Endothelial cell of umbilical vein (primary cell): ENCODE results near the gene ANP32E. TPM values are rescaled to one million over a fixed set of nuclear protein-coding genes. Genes with fewer than 3 reads are reported as not detected.
A peak's percentile ranks its signal among the peaks of the same experiment; 100 is the strongest.

Source experiments
- BruUV-seq: library from RNA; stranded (reverse); fragments of 400-500 nt; replicated peaks from 2 replicates; lab custom pipeline; 2021; lab: Mats Ljungman, UMichigan
- CTCF ChIA-PET: fragments of 300-600, 350-600 bp; sonication (Branson Sonifier 250); formaldehyde crosslinking; loops from one replicate; lab custom pipeline; 2021; ENCODE audit warnings: antibody characterized with exemption, inconsistent platforms; lab: Charles Lee
- POLR2A ChIA-PET: fragments of 300-600, 350-600 bp; sonication (Branson Sonifier 250); formaldehyde crosslinking; loops from one replicate; lab custom pipeline; 2021; ENCODE audit warnings: antibody characterized with exemption, inconsistent platforms; lab: Charles Lee
- DNase-seq: peaks from one replicate; pipeline ENCODE4 v3.0.0-alpha.2; 2011; ENCODE audit warnings: low read depth, low spot score
- FAIRE-seq: peaks from 2 replicates; lab custom pipeline; 2011; peaks lifted over from hg19 to GRCh38; lab: Jason Lieb, UNC
- H2AFZ ChIP-seq: 2 replicates; pipeline ENCODE4 v1.6.0; 2012; ENCODE audit warnings: low read depth, low read length, control low read depth, inconsistent platforms
- H3K27ac ChIP-seq: 2 replicates; pipeline ENCODE4 v1.5.1; 2011; ENCODE audit warnings: low read depth, mild to moderate bottlenecking, control low read depth, low read length, moderate library complexity; ENCODE audit not compliant: insufficient read depth
- H3K27me3 ChIP-seq, 2 experiments: 2 replicates each; pipeline versions ENCODE4 v1.6.0 to v1.6.1; 2011; ENCODE audit warnings: low read length in 2 of 2, mixed read lengths in 1 of 2; ENCODE audit not compliant: control insufficient read depth in 2 of 2, insufficient read depth in 2 of 2
- H3K36me3 ChIP-seq, 2 experiments: 2 replicates in 1 of 2; 3 replicates in 1 of 2; pipeline ENCODE4 v1.5.1; 2011; ENCODE audit warnings: low read length in 2 of 2, mild to moderate bottlenecking in 1 of 2, moderate library complexity in 1 of 2; ENCODE audit not compliant: control insufficient read depth in 2 of 2, insufficient read depth in 2 of 2; ENCODE audit errors: extremely low read depth in 1 of 2
- H3K4me1 ChIP-seq: 3 replicates; pipeline ENCODE4 v1.5.1; 2011; ENCODE audit warnings: mild to moderate bottlenecking, low read length; ENCODE audit not compliant: control insufficient read depth, insufficient read depth; ENCODE audit errors: extremely low read depth
- H3K4me2 ChIP-seq: 2 replicates; pipeline ENCODE4 v1.6.1; 2011; ENCODE audit warnings: low read length, control low read depth, mixed read lengths; ENCODE audit not compliant: insufficient read depth
- H3K4me3 ChIP-seq, 3 experiments: fragments of 200-600 bp in 1 of 3; sonication (generic), shearing (Covaris generic) in 1 of 3; replicated peaks in 1 of 3; 2 replicates each; pipeline ENCODE4 v1.5.1; 2011 to 2016; ENCODE audit warnings: control low read depth in 3 of 3, low read length in 3 of 3, mild to moderate bottlenecking in 2 of 3, inconsistent platforms in 1 of 3, low read depth in 1 of 3, moderate library complexity in 1 of 3; ENCODE audit not compliant: insufficient read depth in 1 of 3
- H3K79me2 ChIP-seq: 2 replicates; pipeline ENCODE4 v1.6.0; 2012; ENCODE audit warnings: low read length, inconsistent platforms; ENCODE audit not compliant: control insufficient read depth, insufficient read depth
- H3K9ac ChIP-seq: replicated peaks from 2 replicates; pipeline ENCODE3; 2011; ENCODE audit warnings: low read length, control low read depth; ENCODE audit not compliant: insufficient read depth; ENCODE audit errors: extremely low read depth
- H3K9me1 ChIP-seq: replicated peaks from 3 replicates; pipeline ENCODE4 v1.6.0; 2011; ENCODE audit warnings: mild to moderate bottlenecking, low read length; ENCODE audit not compliant: control insufficient read depth, insufficient read depth; ENCODE audit errors: extremely low read depth
- H3K9me3 ChIP-seq: replicated peaks from 2 replicates; pipeline ENCODE4 v1.5.1; 2012; ENCODE audit warnings: low read length, inconsistent platforms; ENCODE audit not compliant: control insufficient read depth, insufficient read depth
- H4K20me1 ChIP-seq: replicated peaks from 2 replicates; pipeline ENCODE3; 2011; ENCODE audit warnings: mild to moderate bottlenecking, low read length; ENCODE audit not compliant: control insufficient read depth, insufficient read depth; ENCODE audit errors: extremely low read depth
- CTCF ChIP-seq, 2 donors: IDR thresholded peaks; 1 replicate in 1 of 2; 2 replicates in 1 of 2; pipeline ENCODE4 v1.5.1; 2011; ENCODE audit warnings: low read length in 2 of 2, mild to moderate bottlenecking in 2 of 2, moderate library complexity in 2 of 2, control low read depth in 1 of 2, inconsistent platforms in 1 of 2, low read depth in 1 of 2; ENCODE audit not compliant: insufficient read depth in 1 of 2; ENCODE audit errors: extremely low read depth in 1 of 2
- EZH2 ChIP-seq: IDR thresholded peaks from 2 replicates; pipeline ENCODE4 v1.6.1; 2012; ENCODE audit warnings: borderline replicate concordance, low read depth, mild to moderate bottlenecking, moderate library complexity, low read length, inconsistent platforms; ENCODE audit not compliant: severe bottlenecking
- FOS ChIP-seq: IDR thresholded peaks from 2 replicates; pipeline ENCODE4 v1.6.1; 2011; ENCODE audit warnings: mild to moderate bottlenecking, low read length, moderate library complexity, borderline replicate concordance; ENCODE audit not compliant: insufficient read depth
- JUN ChIP-seq: IDR thresholded peaks from 2 replicates; pipeline ENCODE4 v1.6.1; 2011; ENCODE audit warnings: borderline replicate concordance, low read depth; ENCODE audit not compliant: insufficient read length, insufficient read depth
- POLR2AphosphoS5 ChIP-seq: IDR thresholded peaks from 2 replicates; pipeline ENCODE4 v1.6.1; 2012; ENCODE audit warnings: low read depth, mild to moderate bottlenecking, control low read depth, low read length, moderate library complexity; ENCODE audit not compliant: insufficient read depth
- dilution Hi-C: fragments of 300-500 bp; cut with MboI; formaldehyde crosslinking; loops from one replicate; pipeline ENCODE4 v1.15.0; 2019; ENCODE audit warnings: low sequenced_read_pairs; ENCODE audit not compliant: extremely low pct_ligation_motif_present
- intact Hi-C: fragments of 100-400 bp; cut with micrococcal nuclease; formaldehyde crosslinking; loops from one replicate; pipeline ENCODE4 v1.10.0; 2022
- polyA plus RNA-seq, 4 experiments: library from polyadenylated mRNA; depleted of rRNA in 3 of 4; stranded (reverse) in 3 of 4; unstranded in 1 of 4; fragments of >200 nt; gene quantifications; 2 replicates each; pipeline versions ENCODE4 v1.2.1 to v1.2.3, GENCODE V29; 2011 to 2012; ENCODE audit warnings: missing spikeins in 1 of 4
- small RNA-seq: library from RNA; depleted of rRNA; stranded (forward); fragments of <200 nt; gene quantifications from one replicate; pipeline ENCODE3, GENCODE V24; 2012; ENCODE audit warnings: low replicate concordance, low read depth; ENCODE audit not compliant: insufficient read depth, insufficient read length
- total RNA-seq: library from RNA; stranded (reverse); gene quantifications from 2 replicates; pipeline ENCODE4 v1.2.3, GENCODE V29; 2021

The ANP32E gene
- total and polyA plus RNA-seq, 2 donors (not counting 3 experiments of a cell fraction or from before 2014, with no cell fraction given), result 6.8 to 53.4 TPM

DNA sequence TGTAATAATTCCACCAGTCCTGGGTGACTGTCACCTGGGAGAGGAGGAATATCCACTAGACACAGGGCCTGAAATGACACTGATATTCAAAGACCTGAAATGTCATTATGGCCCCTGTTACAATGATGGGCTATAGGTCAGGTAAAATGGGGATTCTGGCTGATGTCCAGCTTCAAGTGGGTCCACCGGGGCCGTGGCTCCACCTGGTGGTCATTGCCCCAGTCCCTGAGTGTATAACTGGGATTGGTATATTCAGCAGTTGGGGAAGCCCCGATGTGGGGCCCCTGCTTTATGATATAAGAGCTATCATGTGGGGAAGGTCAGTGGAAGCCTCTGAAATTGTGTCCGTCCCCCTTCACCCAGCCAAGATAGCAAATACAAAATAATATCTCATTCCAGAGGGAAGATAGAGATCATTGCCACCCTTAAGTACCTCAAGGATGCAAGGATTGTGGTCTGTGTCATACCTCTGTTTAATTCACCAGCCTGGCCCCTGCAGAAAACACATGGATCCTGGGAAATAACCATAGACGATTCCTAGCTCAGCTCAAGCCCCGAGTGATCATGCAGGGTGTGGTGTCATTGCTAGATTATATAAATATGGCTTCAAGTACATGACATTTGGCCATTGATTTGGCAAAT is 66.8 kb downstream of the ANP32E start:
- FAIRE-seq (peak; percentile 55), DNase-seq (peak; percentile 64)
- Histone ChIP-seq H3K27ac (no peak overlapping the region), H3K27me3 (no peaks in the 10 kb centered on the region), H3K9ac (no peak overlapping the region), H3K9me3 (no peaks in the 10 kb centered on the region), H3K9me1 (no peaks in the 10 kb centered on the region), H3K4me2 (no peak overlapping the region), H3K4me3 (no peak overlapping the region), H3K36me3 (no peaks in the 10 kb centered on the region), H4K20me1 (no peaks in the 10 kb centered on the region), H2AFZ (no peak overlapping the region), H3K79me2 (no peaks in the 10 kb centered on the region), H3K4me1 (no peaks in the 10 kb centered on the region)
- ChIA-PET CTCF (interaction anchor here (0.6 to 6.0 kb wide), 36 partner anchors 8 to 320 kb away, joined by 3 to 165 read pairs (median 4); partner anchors contain the start of genes OTUD7B, PLEKHO1 and VPS45), POLR2A (no interaction called here)
- dilution Hi-C loops (no loop called here), intact Hi-C loops (loop anchor here (1.0 to 5.0 kb wide), 4 partner anchors 96 to 280 kb away; partner anchors contain the start of gene OTUD7B)
- TF ChIP-seq JUN (no peak), FOS (no peak), CTCF (IDR thresholded peaks at IDR 0.05; ENCODE audit: extremely low read depth in 1 of 2, insufficient read depth in 1 of 2, low read depth in 1 of 2, low read length in 2 of 2) (peak; percentile 83 to 85), POLR2AphosphoS5 (peak; percentile 21), EZH2 (no peak)
- no TSS peak for BruUV-seq

Small RNA genes lying within 50 kb of the gene (small RNA-seq; reads per million reads assigned to genes)
- gene RN7SL480P (not detected), gene RNU2-17P (not detected)

Other genes starting within 250 kb of the ANP32E start
- gene OTUD7B, start 225.4 kb downstream of the ANP32E start, total RNA-seq, result 21.1 and 22.8 TPM in 2 replicates
- gene OTUD7B, start 225.4 kb downstream of the ANP32E start, polyA plus RNA-seq, result 3.2 and 4.3 TPM in 2 replicates
- 40.4 and 43.7 TPM in 2 replicates for gene VPS45, start 168.3 kb downstream of the ANP32E start, total RNA-seq
- gene VPS45, start 168.3 kb downstream of the ANP32E start, polyA plus RNA-seq, result 24.8 and 25.6 TPM in 2 replicates
- gene PLEKHO1, start 86.2 kb downstream of the ANP32E start, total RNA-seq, result 101 and 121 TPM in 2 replicates
- gene PLEKHO1, start 86.2 kb downstream of the ANP32E start, polyA plus RNA-seq, result 59.8 and 71.9 TPM in 2 replicates
- gene CA14, start 21.7 kb upstream of the ANP32E start, total RNA-seq, result not detected in 2 replicates
- not detected in 2 replicates for gene CA14, start 21.7 kb upstream of the ANP32E start, polyA plus RNA-seq
- 157 and 165 TPM in 2 replicates for gene APH1A, start 32.9 kb upstream of the ANP32E start, total RNA-seq
- 325 and 344 TPM in 2 replicates for gene APH1A, start 32.9 kb upstream of the ANP32E start, polyA plus RNA-seq
- 30.4 and 35.5 TPM in 2 replicates for gene C1orf54, start 36.7 kb upstream of the ANP32E start, total RNA-seq
- gene C1orf54, start 36.7 kb upstream of the ANP32E start, polyA plus RNA-seq, result 52.6 and 66.9 TPM in 2 replicates
- 1.0 and 2.4 TPM in 2 replicates for gene CIART, start 46.4 kb upstream of the ANP32E start, total RNA-seq
- 4.2 and 4.3 TPM in 2 replicates for gene CIART, start 46.4 kb upstream of the ANP32E start, polyA plus RNA-seq
- 73.0 and 76.7 TPM in 2 replicates for gene MRPS21, start 57.7 kb upstream of the ANP32E start, total RNA-seq
- 54.8 and 63.1 TPM in 2 replicates for gene MRPS21, start 57.7 kb upstream of the ANP32E start, polyA plus RNA-seq
- 66.8 and 79.3 TPM in 2 replicates for gene PRPF3, start 85.4 kb upstream of the ANP32E start, total RNA-seq
- 23.5 and 25.5 TPM in 2 replicates for gene PRPF3, start 85.4 kb upstream of the ANP32E start, polyA plus RNA-seq
- 23.9 and 24.5 TPM in 2 replicates for gene RPRD2, start 128.0 kb upstream of the ANP32E start, total RNA-seq
- 11.8 and 12.9 TPM in 2 replicates for gene RPRD2, start 128.0 kb upstream of the ANP32E start, polyA plus RNA-seq